Uterus (tissue), 2 donors: ENCODE measurements around the gene LTK.

ENCODE experiments used
- POLR2A ChIP-seq, 2 donors: fragments of 450-650 bp; IDR thresholded peaks; one replicate each; pipeline ENCODE4 v1.6.1; 2016; ENCODE audit warnings: antibody characterized with exemption in 2 of 2, mild to moderate bottlenecking in 1 of 2, moderate library complexity in 1 of 2
- TF ChIP-seq, protein P1 (sequence below), 4 experiments: fragments of 200-600 bp in 2 of 4; fragments of 450-650 bp in 2 of 4; sonication (generic) in 2 of 4; IDR thresholded peaks; one replicate each; pipeline ENCODE4 v1.5.1; 2016 to 2019; ENCODE audit warnings: antibody characterized with exemption in 4 of 4, mild to moderate bottlenecking in 2 of 4, moderate library complexity in 1 of 4

DNA sequence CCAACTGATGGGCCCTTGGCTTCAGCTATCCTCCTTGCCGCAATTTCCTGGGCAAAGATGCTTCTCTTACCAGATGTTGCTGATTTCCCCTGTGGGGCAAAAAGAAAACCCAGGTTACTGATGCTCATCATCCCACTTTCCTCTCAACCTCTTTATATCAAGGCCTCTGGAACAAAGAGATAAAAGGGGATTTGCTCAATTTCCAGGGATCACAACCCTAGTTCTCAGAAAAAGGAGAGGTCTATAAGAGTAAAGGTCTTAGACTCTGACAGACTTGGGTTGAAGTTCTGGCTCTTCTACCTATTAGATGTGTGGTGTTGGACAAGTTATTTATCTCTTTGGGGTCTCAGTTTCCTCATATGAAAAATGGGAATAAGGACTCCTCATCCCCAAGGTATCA, 21.9 kb upstream of the LTK start:
- TF ChIP-seq, protein P1, sequence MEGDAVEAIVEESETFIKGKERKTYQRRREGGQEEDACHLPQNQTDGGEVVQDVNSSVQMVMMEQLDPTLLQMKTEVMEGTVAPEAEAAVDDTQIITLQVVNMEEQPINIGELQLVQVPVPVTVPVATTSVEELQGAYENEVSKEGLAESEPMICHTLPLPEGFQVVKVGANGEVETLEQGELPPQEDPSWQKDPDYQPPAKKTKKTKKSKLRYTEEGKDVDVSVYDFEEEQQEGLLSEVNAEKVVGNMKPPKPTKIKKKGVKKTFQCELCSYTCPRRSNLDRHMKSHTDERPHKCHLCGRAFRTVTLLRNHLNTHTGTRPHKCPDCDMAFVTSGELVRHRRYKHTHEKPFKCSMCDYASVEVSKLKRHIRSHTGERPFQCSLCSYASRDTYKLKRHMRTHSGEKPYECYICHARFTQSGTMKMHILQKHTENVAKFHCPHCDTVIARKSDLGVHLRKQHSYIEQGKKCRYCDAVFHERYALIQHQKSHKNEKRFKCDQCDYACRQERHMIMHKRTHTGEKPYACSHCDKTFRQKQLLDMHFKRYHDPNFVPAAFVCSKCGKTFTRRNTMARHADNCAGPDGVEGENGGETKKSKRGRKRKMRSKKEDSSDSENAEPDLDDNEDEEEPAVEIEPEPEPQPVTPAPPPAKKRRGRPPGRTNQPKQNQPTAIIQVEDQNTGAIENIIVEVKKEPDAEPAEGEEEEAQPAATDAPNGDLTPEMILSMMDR (IDR thresholded peaks at IDR 0.05) = no peak
- no peak for TF ChIP-seq POLR2A (IDR thresholded peaks at IDR 0.05)
